Breast epithelium (tissue), 4 donors: ENCODE data around the gene TMEM82. TPM values are rescaled to one million over a fixed set of nuclear protein-coding genes. Genes with fewer than 3 reads are reported as not detected.

ENCODE experiments used
- DNase-seq, 2 donors: peaks; one replicate each; pipeline ENCODE4 v3.0.0-alpha.2; 2019; ENCODE audit warnings: low spot score in 2 of 2
- H3K27ac ChIP-seq, 2 donors: fragments of 200-600 bp; sonication (generic) in 1 of 2; one replicate each; pipeline ENCODE4 v1.5.1; 2016 to 2019; ENCODE audit warnings: mild to moderate bottlenecking in 1 of 2
- H3K27me3 ChIP-seq, 2 donors: fragments of 200-600 bp; sonication (generic) in 1 of 2; one replicate each; pipeline versions ENCODE4 v1.5.1 to v1.6.0; 2017 to 2019; ENCODE audit warnings: control low read depth in 1 of 2, mild to moderate bottlenecking in 1 of 2
- H3K36me3 ChIP-seq: fragments of 200-600 bp; one replicate; pipeline ENCODE4 v1.5.1; 2019
- H3K4me1 ChIP-seq, 2 donors: fragments of 200-600 bp; sonication (generic); one replicate each; pipeline ENCODE4 v1.5.1; 2016 to 2019; ENCODE audit warnings: control low read depth in 1 of 2
- H3K4me3 ChIP-seq, 3 donors: fragments of 200-600 bp; sonication (generic); 1 replicate in 2 of 3; 2 replicates in 1 of 3; pipeline ENCODE4 v1.5.1; 2016 to 2019; ENCODE audit warnings: mild to moderate bottlenecking in 3 of 3, moderate library complexity in 2 of 3
- H3K9me3 ChIP-seq, 2 donors: fragments of 200-600 bp; sonication (generic) in 1 of 2; one replicate each; pipeline ENCODE4 v1.5.1; 2016 to 2019; ENCODE audit warnings: control low read depth in 1 of 2
- CTCF ChIP-seq, 3 donors: fragments of 450-650 bp; IDR thresholded peaks; one replicate each; pipeline ENCODE4 v1.5.1; 2016 to 2017; ENCODE audit warnings: antibody characterized with exemption in 3 of 3, mild to moderate bottlenecking in 3 of 3, moderate library complexity in 3 of 3
- POLR2A ChIP-seq: fragments of 450-650 bp; IDR thresholded peaks from one replicate; pipeline ENCODE4 v1.6.1; 2016; ENCODE audit warnings: antibody characterized with exemption, mild to moderate bottlenecking, moderate library complexity
- POLR2AphosphoS5 ChIP-seq, 3 donors: sonication (generic); formaldehyde crosslinking; IDR thresholded peaks; one replicate each; pipeline ENCODE4 v1.6.1; 2017; ENCODE audit warnings: antibody characterized with exemption in 3 of 3
- intact Hi-C: fragments of 100-400 bp; cut with DNase I; formaldehyde crosslinking; loops from one replicate; pipeline ENCODE4 v1.15.1; 2023; ENCODE audit warnings: low total_unique reads
- total RNA-seq, 3 donors: library from RNA; depleted of rRNA; stranded (reverse); fragments of >200 nt; gene quantifications; one replicate each; pipeline ENCODE4 v1.1.0, GENCODE V29; 2016

TMEM82 gene
- total RNA-seq, 3 donors from 2014 or later = not detected

DNA sequence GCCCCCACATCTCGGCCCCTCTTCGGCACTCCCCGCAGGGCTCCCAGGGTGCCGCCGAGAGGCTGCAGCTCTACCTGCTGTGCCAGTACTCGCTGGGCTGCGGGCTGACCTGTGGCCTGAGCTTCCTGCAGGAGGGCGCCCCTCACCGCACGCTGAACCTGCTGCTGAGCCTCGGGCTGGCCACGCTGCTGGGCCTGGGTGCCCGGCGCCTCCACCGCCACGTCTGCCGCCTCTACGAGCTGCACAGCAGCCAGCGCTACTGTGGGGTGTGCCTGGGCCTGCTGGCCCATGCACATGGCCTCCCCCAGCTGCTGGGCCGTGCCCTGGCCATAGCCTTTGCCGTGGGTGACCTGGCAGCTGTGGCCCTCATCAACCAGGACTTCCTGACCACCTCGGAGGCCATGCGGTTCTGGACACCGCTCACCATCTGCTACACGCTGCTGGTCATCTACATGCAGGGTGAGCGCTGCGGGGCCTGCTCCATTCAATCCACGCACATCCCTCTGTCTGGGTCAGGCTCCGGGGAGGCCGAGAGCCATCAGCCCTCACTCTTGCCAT lies 1.9 kb downstream of the TMEM82 start:
- intact Hi-C loops = loop anchor here (10.0 kb wide), 1 partner anchor 149 kb away; no protein-coding TSS in a partner anchor
- TF ChIP-seq CTCF (IDR thresholded peaks at IDR 0.05) = no peak
- TF ChIP-seq POLR2A = no peak
- TF ChIP-seq POLR2AphosphoS5 (IDR thresholded peaks at IDR 0.05) = no peak
- H3K27me3 ChIP-seq = no peaks in the 10 kb centered on the region
- DNase-seq = no peak
- no peaks in the 10 kb centered on the region for H3K9me3 ChIP-seq
- no peaks in the 10 kb centered on the region for H3K36me3 ChIP-seq
- H3K4me1 ChIP-seq = no peaks in the 10 kb centered on the region
- no peak overlapping the region for H3K4me3 ChIP-seq
- no peak overlapping the region for H3K27ac ChIP-seq

DNA sequence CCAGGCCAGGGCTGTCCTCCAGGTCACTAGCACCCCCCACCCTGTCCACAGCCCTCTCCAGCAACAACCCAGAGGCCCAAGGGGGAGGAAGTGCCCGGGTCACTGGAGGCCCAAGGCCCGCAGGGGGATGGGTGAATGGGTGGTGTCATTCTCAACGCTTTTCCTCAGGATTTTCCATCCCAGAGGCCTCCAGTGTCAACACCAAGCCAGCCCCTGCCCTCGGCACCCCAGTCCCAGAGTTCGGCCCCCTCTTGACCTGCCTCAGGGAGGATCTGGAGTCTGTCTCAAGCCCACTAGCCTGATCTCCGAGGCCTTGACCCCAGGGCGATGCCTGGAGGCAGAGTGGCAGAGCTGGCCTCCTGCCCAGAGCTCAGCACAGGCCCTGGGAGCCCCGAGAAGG lies 5.1 kb downstream of the TMEM82 start:
- no peak for TF ChIP-seq CTCF (IDR thresholded peaks at IDR 0.05)
- TF ChIP-seq POLR2AphosphoS5 (IDR thresholded peaks at IDR 0.05) = no peak
- TF ChIP-seq POLR2A = no peak
- no peaks in the 10 kb centered on the region for H3K4me1 ChIP-seq
- H3K4me3 ChIP-seq = no peak overlapping the region
- H3K36me3 ChIP-seq = no peaks in the 10 kb centered on the region
- intact Hi-C loops = loop anchor here (10.0 kb wide), 1 partner anchor 153 kb away; no protein-coding TSS in a partner anchor
- H3K9me3 ChIP-seq = no peaks in the 10 kb centered on the region
- H3K27me3 ChIP-seq = no peaks in the 10 kb centered on the region
- DNase-seq = no peak
- no peak overlapping the region for H3K27ac ChIP-seq

- Histone ChIP-seq H3K27ac (no peak overlapping the region), H3K36me3 (no peaks in the 10 kb centered on the region), H3K27me3 (no peaks in the 10 kb centered on the region), H3K4me3 (no peak overlapping the region), H3K4me1 (no peaks in the 10 kb centered on the region), H3K9me3 (no peaks in the 10 kb centered on the region)
- intact Hi-C loops = loop anchor here (10.0 kb wide), 1 partner anchor 153 kb away; no protein-coding TSS in a partner anchor
- TF ChIP-seq POLR2A (no peak), POLR2AphosphoS5 (IDR thresholded peaks at IDR 0.05) (no peak), CTCF (IDR thresholded peaks at IDR 0.05) (no peak)
- DNase-seq = no peak
These were observed 6.0 kb downstream of the TMEM82 start for GRCh38 chr1:15748264-15748663.

DNA sequence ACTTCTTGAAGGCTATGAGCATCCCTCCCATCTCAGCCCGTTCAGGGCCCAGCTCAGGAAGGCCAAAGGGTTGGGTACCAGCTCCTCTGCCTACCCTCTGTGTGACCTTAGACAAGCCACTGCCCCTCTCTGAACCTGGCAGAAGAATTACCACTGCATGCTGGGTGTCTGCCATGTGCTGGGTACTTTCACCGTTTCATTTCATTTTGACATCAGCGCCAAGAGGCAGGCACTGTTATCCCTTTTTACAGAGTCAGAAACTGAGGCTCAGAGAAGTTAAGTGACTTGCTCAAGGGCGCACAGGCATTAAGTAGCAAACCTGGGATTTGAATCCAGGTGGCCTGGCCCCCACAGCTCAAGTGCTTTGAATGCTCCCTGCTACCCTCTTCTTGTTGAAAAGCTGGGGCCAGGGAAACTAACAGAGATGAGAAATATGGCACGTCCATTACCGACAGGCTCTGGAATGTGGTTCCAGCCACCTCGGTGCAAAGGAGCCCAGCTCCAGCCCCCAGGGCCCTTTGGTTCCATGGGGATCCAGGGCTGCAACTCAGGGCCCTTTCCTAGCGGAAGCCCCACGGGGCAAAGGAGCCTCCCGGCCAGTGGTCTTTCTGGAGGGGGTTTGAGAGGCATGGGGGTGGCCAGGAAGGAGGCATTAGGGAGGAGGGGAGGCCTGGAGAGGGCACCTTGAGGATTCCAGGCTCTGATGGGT lies 6.5 kb downstream of the TMEM82 start:
- Histone ChIP-seq H3K27me3 (no peaks in the 10 kb centered on the region), H3K36me3 (no peaks in the 10 kb centered on the region), H3K4me1 (no peaks in the 10 kb centered on the region), H3K9me3 (no peaks in the 10 kb centered on the region), H3K27ac (peak overlapping the region in 1 of 2 donors; percentile 38), H3K4me3 (no peak overlapping the region)
- intact Hi-C loops = loop anchor here (10.0 kb wide), 1 partner anchor 154 kb away; no protein-coding TSS in a partner anchor
- TF ChIP-seq POLR2A (no peak), CTCF (IDR thresholded peaks at IDR 0.05) (no peak), POLR2AphosphoS5 (IDR thresholded peaks at IDR 0.05) (no peak)
- no peak for DNase-seq
